ENCODE results near the gene KIAA0040. TPM values are rescaled to one million over a fixed set of nuclear protein-coding genes. Genes with fewer than 3 reads are reported as not detected.

Gene KIAA0040
- polyA plus RNA-seq (2012; ENCODE audit: insufficient read depth, insufficient read length) = 3.7 TPM

- peak; percentile 51 for DNase-seq (ENCODE audit: low read depth, low spot score)
- peak within 1 kb of the TSS; percentile 58 for H3K4me3 ChIP-seq (ENCODE audit: low read length)
Observed at GRCh38 chr1:175192630-175193526, at the start of gene KIAA0040. Gene KIAA0040 (minus strand): TSS chr1:175192776. CDS start chr1:175161013, 31,763 bp downstream.

- no peak overlapping the region for H3K4me3 ChIP-seq (ENCODE audit: low read length)
- DNase-seq (ENCODE audit: low read depth, low spot score) = no peak
Observed at GRCh38 chr1:175237389-175237788, 44.8 kb upstream of the KIAA0040 start.

GRCh38 chr1:175234639-175235038 lies 42.1 kb upstream of the KIAA0040 start:
- no peak overlapping the region for H3K4me3 ChIP-seq (ENCODE audit: low read length)
- no peak for DNase-seq (ENCODE audit: low read depth, low spot score)

- no peak overlapping the region for H3K4me3 ChIP-seq (ENCODE audit: low read length)
- DNase-seq (ENCODE audit: low read depth, low spot score) = no peak
Observed at GRCh38 chr1:175232335-175232734, 39.8 kb upstream of the KIAA0040 start.

GRCh38 chr1:175225805-175226129 lies 33.2 kb upstream of the KIAA0040 start:
- H3K4me3 ChIP-seq (ENCODE audit: low read length) = no peak overlapping the region
- DNase-seq (ENCODE audit: low read depth, low spot score) = no peak

GRCh38 chr1:175222296-175222938 lies 29.8 kb upstream of the KIAA0040 start:
- no peak overlapping the region for H3K4me3 ChIP-seq (ENCODE audit: low read length)
- no peak for DNase-seq (ENCODE audit: low read depth, low spot score)

- H3K4me3 ChIP-seq (ENCODE audit: low read length) = no peak overlapping the region
- no peak for DNase-seq (ENCODE audit: low read depth, low spot score)
Observed at GRCh38 chr1:175221557-175222175, 29.1 kb upstream of the KIAA0040 start.

- no peak for DNase-seq (ENCODE audit: low read depth, low spot score)
- no peak overlapping the region for H3K4me3 ChIP-seq (ENCODE audit: low read length)
Observed at GRCh38 chr1:175220853-175221556, 28.4 kb upstream of the KIAA0040 start.

GRCh38 chr1:175219774-175220173 lies 27.2 kb upstream of the KIAA0040 start:
- H3K4me3 ChIP-seq (ENCODE audit: low read length) = no peak overlapping the region

GRCh38 chr1:175218786-175219434 lies 26.3 kb upstream of the KIAA0040 start:
- no peak for DNase-seq (ENCODE audit: low read depth, low spot score)
- no peak overlapping the region for H3K4me3 ChIP-seq (ENCODE audit: low read length)

More at GRCh38 chr1:175219774-175220173, 27.2 kb upstream of the KIAA0040 start:
- DNase-seq (ENCODE audit: low read depth, low spot score) = no peak

- H3K4me3 ChIP-seq (ENCODE audit: low read length) = no peak overlapping the region
- no peak for DNase-seq (ENCODE audit: low read depth, low spot score)
Observed at GRCh38 chr1:175217721-175218531, 25.4 kb upstream of the KIAA0040 start.

- no peak overlapping the region for H3K4me3 ChIP-seq (ENCODE audit: low read length)
- no peak for DNase-seq (ENCODE audit: low read depth, low spot score)
Observed at GRCh38 chr1:175216444-175216843, 23.9 kb upstream of the KIAA0040 start.

GRCh38 chr1:175211656-175212055 lies 19.1 kb upstream of the KIAA0040 start:
- no peak for DNase-seq (ENCODE audit: low read depth, low spot score)
- H3K4me3 ChIP-seq (ENCODE audit: low read length) = no peak overlapping the region

GRCh38 chr1:175210744-175211143 lies 18.2 kb upstream of the KIAA0040 start:
- no peak overlapping the region for H3K4me3 ChIP-seq (ENCODE audit: low read length)
- DNase-seq (ENCODE audit: low read depth, low spot score) = no peak

GRCh38 chr1:175209493-175209921 lies 16.9 kb upstream of the KIAA0040 start:
- peak overlapping the region; percentile 32 for H3K4me3 ChIP-seq (ENCODE audit: low read length)
- DNase-seq (ENCODE audit: low read depth, low spot score) = peak; percentile 94

GRCh38 chr1:175208773-175209492 lies 16.4 kb upstream of the KIAA0040 start:
- DNase-seq (ENCODE audit: low read depth, low spot score) = peak; percentile 97
- H3K4me3 ChIP-seq (ENCODE audit: low read length) = peak overlapping the region; percentile 41

GRCh38 chr1:175207971-175208370 lies 15.4 kb upstream of the KIAA0040 start:
- H3K4me3 ChIP-seq (ENCODE audit: low read length) = no peak overlapping the region
- DNase-seq (ENCODE audit: low read depth, low spot score) = no peak
